Measurements from ENCODE around the gene C5AR1.
"Not testable (repeated sequence)": the region's sequence is repeated elsewhere in the genome, so short reads cannot be mapped to it uniquely, and the experiment has no call there.

Gene C5AR1

DNA sequence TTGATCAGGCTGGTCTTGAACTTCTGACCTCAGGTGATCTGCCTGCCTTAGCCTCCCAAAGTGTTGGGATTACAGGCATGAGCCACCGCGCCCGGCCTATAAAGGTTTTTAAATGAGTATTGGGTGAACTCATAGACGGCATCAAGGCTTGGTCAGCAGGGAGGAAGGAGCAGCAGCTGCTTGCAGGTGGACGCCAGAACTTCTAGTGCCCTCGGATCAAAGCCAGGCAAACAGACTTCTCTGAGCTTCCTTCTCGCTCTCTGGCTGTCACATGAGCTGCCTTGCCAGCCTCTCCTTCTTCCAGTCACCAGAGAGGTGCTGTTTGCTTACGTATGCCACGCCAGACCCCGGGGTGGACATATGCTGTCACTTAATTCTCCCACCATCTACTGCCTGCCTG, 55.8 kb downstream of the C5AR1 start:
- not testable (repeated sequence) for DNase-seq (ENCODE audit: low read depth in 2 of 2)

DNA sequence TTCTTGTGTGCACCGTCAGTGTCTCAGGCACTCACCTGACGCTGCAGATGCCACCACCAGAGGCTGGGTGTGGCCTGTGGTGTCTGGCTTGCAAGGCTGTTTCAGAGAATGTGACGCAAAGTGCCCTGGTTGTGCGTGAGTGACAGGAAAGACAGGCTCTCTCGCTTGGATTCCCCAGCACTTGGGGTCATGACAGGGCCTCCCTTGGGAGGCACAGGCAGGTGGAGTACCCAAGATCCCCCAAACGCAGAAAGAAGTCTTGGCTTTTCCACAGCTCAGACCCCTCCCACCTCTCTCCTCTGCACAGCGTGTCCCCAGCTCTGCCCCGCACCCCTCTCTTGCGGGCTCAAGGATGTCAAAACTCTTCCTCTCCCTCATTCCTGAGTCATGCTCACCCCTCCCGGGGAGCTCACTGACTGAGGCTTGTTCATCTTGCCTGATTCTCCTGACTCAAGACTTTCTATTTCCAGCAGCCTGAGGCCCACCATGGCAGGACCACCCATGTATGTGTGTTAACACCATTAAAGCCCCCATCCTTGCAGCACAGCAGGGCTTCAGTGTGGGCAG, 60.5 kb downstream of the C5AR1 start:
- no peak for DNase-seq (ENCODE audit: low read depth in 2 of 2)

DNA sequence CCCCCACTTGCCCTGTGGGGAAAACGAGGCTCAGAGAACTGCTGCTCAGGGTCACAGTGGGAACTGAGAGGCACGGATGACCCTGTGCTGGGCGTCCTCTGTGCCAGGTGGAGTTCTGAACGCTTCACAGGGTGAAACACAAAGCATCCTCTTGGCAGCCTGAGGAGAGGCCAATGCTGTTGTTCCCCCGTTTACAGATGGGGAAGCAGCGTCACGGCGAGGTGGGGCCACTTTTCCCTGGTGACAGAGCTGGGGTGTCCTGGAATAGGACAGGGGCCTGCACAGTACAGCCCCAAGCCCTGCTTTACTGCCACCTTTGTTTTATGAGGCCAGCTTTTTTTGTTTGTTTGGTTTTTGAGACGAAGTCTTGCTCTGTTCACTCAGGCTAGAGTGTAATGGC, 61.6 kb downstream of the C5AR1 start:
- no peak for DNase-seq (ENCODE audit: low read depth in 2 of 2)

Data from stimulated activated CD8-positive, alpha-beta memory T cell treated with anti-CD3 and anti-CD28 coated beads, Interleukin-7, amount 100 ng/mL, for 1 hour (primary cell).